COLO829 (cell line): ENCODE measurements around the gene B2M.
"Not testable (repeated sequence)": the region's sequence is repeated elsewhere in the genome, so short reads cannot be mapped to it uniquely, and the experiment has no call there.

Source experiments
- DNase-seq: peaks from one replicate; pipeline ENCODE4 v3.0.0; 2012; ENCODE audit warnings: low spot score

The B2M gene

DNA sequence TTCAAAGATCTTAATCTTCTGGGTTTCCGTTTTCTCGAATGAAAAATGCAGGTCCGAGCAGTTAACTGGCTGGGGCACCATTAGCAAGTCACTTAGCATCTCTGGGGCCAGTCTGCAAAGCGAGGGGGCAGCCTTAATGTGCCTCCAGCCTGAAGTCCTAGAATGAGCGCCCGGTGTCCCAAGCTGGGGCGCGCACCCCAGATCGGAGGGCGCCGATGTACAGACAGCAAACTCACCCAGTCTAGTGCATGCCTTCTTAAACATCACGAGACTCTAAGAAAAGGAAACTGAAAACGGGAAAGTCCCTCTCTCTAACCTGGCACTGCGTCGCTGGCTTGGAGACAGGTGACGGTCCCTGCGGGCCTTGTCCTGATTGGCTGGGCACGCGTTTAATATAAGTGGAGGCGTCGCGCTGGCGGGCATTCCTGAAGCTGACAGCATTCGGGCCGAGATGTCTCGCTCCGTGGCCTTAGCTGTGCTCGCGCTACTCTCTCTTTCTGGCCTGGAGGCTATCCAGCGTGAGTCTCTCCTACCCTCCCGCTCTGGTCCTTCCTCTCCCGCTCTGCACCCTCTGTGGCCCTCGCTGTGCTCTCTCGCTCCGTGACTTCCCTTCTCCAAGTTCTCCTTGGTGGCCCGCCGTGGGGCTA is at the start of gene B2M, which contains the start of gene PATL2:
Gene B2M (plus strand): TSS at position 422 of the 647 bp plus-strand sequence. CDS start 30 bp downstream, at position 452.
Gene PATL2 (minus strand): TSS at position 228 of the 647 bp plus-strand sequence. CDS start 34,833 bp downstream, outside the sequence.
- peak; percentile 82 for DNase-seq

DNA sequence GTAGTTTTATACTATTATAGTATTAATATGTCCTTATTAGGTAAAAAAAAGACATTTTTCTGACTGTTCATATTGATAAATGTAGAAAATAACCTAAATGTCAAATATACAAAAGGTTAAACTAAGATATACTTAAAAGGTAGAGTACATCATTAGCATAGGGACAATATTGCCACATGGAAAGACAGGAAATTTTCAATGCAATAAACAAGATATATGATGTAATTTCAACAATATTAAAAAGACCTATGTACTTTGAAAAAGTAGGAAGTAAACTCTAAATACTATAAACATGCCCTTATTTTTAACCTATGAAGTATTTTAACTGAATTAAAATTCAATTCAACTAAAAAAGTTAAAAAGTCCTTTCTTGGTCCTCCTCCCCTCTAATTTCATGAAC is 49.7 kb upstream of the B2M start:
- DNase-seq = no peak

DNA sequence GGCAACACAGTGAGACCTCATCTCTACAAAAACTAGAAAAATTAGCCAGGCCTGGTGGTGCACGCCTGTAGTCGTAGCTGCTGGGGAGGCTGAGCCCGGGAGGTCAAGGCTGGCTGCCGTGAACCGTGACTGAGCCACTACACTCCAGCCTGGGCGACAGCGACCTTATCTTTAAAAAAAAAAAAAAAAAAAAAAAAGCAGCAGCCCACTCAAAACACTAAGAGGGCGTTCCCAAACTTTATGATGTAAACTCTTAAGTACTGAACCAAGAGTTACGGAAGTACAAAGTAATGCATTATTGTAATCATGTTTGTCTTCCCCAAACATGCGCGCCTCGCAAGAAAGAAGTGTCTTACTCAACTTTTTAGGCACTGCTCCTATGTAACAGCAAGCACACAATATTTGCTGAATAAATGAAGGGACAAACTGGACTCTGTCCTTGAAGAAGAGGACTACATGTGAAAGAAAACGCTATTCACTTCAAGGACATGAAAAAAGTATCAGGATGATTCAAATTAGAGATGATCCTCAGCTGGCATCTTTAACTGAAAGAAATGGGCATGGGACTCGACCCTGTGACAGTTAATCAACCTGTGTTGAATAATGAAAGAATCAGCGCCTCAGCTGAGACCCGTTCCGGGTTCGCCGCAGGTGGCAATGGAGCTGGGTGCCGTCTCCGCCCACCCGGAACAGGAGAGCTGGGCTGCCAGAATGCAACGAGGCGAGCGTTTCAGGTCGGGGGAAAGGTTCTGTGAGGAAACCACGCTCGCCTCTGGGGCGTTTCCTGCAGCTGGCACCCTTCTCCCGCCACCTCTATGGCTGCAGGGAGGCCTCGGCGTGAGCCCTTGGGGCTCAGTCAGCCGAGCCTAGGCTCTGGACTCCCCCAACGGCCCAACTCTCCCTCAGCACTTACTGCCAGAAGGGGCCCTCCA is 48.6 kb upstream of the B2M start:
- peak; percentile 10 for DNase-seq

DNA sequence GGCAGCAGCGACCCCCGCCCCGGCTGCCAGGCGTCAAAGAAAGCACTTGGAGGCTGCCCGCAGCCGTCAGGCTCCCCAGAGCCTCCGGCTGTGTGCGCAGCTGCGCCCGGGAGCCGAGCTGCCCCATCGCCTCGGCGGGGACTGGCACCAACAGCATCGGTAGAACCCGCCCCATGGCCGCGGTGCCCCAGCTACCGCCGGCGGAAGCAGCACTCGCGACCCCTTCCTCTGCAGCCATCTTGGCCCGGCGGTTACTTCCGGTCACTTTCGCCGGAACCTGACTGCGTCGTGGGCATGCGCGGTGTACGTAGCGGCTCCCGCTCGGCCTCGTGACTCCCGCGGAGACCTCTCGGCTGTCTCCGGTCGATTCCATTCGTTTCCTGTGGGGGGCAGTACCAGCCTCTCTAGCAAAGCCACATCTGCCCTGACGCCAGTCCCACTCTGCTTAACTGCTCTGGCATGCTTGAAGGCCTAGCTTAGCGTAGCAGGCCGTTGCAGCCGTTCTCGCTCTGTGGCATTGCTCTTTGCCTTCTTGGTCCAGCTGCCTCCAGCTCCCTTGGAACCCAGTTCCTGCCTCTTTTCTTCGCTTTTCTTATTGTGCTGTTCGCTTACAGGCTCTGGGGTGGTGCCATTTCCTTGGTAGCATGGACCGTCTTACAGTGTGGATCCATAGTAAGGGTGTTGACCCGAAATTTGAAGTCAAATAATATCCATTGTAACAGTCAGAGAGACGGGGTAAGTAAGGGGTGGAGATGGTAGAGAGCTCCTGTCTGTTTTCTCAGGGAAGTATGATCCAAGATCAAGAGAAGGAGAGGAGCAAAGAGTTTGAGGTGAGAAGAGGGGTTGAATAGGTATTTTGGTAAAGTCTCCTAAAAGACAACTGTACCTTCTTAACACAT is 47.7 kb upstream of the B2M start, which contains the start of gene SPG11:
Gene SPG11 (minus strand): TSS at position 253 of the 899 bp plus-strand sequence. CDS start 15 bp downstream, at position 238.
- DNase-seq = peak; percentile 90

DNA sequence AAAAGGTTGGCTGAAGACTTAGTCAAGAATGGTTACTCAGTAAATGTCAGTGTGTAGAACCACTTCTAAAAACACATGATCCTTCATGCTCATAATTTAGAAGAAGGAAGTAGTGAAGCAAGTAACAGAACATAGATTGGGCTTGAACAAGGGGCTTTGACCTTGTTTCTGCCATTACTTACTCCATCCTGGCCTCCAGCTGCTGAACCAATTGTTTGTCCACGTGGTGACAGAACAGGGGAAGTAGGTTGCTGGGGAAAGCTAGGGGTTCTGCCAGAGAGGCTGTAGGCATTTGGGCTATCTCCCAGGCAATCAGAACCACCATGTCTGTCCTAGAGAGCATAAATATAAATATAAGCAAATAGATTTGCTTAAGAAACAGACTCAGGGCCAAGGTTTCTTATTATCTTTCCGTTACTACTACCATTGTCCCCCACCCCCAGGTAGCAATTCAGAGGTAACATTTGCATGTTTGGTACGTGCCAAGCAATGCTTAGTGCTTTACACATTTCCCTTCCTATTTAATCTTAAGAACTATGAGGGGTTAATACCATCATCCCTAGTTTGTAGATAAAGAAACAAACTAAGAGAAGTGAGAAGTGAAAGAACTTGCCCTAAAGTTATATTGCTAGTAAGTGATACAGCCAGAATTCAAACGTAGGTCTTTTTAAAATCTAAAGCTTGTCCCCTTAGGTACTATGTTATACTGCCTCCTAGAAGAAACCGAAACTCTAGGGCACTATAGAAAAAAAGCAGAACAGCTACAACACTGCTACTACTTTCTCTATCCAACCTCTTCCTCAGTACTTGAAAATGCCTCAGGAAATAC is 44.9 kb upstream of the B2M start:
- no peak for DNase-seq

DNA sequence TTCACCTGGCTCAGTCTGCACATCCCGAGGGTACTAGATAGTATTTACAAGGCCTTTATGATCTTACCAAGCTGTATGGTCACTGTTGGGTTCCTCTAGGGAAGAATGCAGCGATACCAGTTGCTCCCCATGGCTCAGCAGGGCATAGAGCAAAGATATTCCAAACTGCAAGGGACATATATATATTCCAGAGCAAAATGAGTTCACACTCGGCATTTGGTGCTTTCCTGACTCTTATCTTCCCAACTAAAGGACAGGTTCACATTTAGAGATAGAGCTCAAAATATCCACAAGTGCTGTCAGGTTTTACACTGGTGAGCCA is 44.3 kb upstream of the B2M start:
- no peak for DNase-seq

DNA sequence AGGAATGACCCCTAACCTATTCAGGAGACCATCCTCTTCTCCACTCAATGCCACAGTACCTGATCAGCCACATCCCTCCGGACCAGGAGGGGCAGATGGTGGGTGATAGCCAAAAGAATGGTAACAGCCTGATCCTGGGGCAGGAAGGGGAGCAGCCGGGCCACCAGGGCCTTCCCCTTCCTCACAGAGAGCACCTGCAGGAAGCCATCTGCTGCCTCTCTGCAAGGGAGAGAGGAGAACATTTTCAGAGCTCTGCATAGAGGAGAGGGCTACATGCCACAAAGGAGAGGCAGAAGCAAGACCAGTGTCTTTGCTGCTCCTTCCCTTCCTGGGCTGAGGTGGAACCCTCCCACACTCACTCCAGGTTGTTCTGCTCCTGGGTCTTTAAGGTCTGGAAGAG is 42.4 kb upstream of the B2M start:
- no peak for DNase-seq

DNA sequence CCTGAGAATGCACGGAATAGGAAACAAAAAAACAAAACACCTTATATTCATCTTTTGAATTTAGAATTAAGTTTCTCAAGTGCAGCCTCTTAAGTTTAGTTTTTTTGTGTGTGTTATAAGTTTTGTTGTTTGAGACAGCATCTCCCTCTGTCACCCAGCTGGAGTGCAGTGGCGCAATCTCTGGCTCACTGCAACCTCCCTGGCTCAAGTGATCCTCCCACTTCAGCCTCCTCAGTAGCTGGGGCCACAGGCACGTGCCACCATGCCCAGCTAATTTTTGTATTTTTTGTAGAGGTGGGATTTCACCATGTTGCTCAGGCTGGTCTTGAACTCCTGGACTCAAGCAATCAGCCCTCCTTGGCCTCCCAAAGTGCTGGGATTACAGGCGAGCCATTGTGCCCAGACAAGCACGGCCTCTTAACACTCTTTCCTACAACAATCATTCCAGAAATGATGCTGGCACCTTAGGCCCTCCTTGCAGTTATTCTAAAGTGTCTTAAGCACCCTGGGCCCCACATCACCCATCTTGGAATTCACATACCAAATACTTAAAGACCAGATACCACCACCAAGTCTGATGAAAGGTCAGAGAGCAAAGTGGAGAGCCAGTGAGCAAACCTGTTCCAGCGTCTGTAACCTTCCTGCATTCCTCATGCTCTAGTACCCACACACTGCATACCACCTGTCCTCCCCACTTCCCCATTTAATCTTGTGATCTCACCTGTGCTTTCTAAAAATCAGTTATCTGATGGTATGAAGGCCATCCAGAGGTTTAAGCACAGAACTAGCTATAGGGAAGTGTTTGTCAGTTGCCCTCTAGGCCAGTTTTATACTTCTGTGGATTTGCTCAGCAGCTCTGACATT is 41.0 kb upstream of the B2M start:
- DNase-seq = no peak

DNA sequence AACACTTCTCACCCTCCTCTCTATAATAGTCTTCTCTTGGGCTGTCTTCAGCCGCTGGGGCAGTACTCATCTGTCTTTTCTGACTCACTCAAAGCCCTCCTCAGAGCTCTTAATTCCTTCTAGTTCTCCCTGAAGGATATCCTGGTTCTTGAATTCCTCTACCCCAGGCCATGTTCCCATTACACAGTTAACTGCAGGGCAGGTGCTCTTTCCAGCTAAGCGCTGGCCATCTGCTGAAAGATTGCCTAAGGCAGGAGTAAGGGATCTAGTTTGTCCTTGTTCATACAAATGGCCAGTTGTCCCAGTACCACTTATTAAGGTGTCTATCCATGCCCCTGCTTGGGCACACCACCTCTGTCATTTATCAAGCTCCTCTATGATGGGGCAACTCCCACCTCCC is 37.7 kb upstream of the B2M start:
- no peak for DNase-seq

DNA sequence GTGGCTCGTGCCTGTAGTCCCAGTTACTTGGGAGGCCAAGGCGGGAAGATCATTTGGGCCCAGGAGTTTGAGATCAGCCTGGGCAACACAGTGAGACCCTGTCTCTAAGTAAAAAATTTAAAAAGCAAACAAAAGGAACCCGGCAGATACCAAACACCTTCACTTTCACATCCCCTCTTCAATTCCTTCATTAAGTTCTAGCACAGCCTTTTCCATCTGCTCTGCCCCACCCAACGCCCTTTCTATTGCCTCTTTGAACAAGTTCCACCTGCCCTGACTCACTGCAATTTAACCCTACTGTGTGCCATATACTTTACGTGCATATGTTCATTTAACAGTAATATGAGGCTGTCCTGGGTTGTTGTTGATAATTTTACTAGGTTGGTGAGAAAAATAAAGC is 35.4 kb upstream of the B2M start:
- no peak for DNase-seq

DNA sequence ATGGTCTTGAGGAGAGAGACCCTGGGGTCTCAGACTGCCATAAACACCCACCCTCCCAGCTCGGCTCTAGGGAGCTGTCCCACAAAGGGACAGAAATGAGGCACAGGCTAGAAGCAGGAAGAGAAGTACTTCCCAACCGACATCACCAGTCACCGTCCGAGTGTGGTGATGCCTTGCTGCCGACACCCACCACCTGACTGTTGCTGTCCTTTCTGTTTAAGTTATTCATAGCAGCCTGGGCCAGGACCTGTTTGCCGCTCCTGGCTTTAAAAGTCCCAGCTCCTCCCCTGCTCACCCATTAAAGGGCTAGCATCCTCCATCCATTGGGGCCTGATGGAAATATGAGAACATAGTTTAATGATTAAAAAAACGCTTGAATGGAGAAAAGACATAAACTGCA is 34.6 kb upstream of the B2M start:
- no peak for DNase-seq

DNA sequence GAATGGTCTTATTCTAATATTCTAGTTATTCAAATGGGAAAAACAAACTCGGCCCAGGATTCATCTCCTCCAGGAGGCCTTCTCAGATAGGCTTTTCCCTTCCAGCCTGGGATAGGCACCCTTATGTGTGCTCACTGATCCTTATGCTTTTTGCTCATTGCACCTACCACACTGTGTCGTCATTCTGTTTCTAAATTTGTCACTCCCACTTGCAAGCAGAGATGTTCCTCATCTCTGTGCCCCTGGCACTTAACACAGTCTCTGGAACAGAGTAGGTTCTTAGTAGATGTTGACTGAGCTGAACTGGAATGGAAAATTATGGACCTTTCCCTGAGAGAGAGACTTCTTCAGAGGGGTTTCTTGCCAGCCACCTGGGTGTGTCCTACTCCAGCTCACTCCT is 29.1 kb upstream of the B2M start:
- DNase-seq = no peak

DNA sequence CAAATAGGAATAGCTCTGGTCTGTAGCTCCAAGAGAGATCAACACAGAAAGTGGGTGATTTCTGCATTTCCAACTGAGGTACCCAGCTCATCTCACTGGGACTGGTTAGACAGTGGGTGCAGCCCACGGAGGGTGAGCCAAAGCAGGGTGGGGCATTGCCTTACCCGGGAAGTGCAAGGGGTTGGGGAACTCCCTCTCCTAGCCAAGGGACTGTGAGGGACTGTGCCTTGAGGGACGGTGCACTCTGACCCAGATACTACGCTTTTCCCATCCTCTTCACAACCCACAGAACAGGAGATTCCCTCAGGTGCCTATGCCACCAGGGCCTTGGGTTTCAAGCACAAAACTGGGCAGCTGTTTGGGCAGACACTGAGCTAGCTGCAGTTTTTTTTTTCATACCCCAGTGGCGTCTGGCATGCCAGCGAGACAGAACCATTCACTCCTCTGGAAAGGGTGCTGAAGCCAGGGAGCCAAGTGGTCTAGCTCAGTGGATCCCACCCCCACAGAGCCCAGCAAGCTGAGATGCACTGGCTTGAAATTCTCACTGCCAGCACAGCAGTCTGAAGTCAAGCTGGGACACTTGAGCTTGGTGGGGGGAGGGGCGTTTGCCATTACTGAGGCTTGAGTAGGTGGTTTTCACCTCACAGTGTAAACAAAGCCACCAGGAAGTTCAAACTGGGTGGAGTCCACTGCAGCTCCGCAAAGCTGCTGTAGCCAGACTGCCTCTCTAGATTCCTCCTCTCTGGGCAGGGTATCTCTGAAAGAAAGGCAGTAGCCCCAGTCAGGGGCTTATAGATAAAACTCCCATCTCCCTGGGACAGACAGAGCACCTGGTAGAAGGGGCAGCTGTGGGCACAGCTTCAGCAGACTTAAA is 28.3 kb upstream of the B2M start:
- DNase-seq = not testable (repeated sequence)

DNA sequence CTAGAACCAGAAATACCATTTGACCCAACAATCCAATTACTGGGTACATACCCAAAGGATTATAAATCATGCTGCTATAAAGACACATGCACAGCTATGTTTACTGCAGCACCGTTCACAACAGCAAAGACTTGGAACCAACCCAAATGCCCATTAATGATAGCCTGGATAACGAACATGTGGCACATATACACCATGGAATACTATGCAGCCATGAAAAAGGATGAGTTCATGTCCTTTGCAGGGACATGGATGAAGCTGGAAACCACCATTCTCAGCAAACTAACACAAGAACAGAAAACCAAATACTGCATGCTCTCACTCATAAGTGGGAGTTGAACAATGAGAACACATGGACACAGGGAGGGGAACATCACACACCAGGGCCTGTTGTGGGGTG is 22.0 kb upstream of the B2M start:
- not testable (repeated sequence) for DNase-seq

DNA sequence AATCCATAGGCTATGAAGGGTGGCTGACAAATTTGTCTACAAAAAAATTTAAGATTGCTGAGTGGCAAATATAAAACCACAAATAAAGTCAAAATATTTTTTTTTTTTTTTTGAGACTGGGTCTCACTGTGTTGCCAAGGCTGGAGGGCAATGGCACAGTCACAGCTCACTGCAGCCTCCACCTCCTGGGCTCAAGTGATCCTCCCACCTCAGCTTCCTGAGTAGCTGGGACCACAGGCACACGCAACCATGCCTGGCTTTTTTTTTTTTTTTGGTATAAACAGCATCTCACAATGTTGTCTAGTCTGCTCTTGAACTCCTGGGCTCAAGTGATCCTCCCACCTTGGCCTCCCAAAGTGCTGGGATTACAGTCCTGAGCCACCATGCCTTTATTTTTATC is 21.1 kb upstream of the B2M start:
- not testable (repeated sequence) for DNase-seq

DNA sequence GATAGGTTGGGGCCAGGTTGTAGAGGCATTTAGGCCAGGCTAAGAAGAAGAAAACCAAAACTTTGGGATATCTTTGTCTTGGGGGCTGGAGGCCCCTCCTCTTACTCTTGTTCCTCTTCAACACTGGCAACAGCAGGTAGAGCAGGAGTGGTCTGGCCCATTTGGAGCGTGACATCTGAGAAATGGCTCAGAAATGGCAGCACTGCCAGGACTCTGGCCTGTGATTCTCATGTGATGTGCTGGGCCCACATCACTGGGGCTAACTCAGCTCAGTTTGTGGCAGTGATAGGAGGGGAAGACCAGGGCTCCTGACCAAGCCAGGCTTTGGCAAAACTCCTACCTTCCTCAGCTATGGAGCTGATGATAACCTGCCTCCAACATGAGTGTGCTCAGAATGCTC is 18.7 kb upstream of the B2M start:
- no peak for DNase-seq

DNA sequence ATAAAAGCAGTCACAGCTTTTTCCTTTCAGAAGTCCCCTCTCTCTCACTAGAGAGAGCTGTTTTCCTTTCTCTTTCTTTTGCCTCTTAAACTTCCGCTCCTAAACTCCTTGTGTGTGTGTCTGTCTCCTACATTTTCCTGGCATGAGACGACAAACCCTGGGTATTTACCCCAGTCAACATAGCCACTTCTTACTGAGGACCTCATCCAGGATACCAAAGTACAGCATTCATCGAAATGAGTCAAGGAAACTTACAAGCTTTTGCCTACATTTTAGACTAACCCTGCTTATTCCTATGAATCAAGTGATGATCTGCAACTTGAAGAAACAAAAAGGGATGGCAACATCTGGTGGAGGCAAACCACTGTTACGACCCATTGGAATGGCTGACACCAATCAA is 16.9 kb upstream of the B2M start:
- DNase-seq = no peak

DNA sequence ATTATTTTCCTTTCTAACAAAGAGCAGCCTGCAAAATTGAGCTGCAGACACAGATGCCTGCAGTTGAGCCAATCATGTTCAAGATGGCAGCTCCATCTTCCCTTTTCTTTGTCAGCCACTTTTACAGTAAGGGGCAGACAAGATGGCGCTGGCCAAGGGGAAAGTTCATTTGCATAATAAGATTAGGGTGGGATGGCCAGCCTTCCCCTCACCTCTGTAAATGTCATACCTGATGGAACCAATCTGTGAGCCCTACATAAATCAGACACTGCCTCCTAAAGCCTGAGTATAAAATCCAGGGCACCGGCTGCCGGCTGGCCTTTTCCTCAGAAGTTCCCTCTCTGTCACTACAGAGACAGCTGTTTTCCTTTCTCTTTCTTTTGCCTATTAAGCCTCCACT is 16.0 kb upstream of the B2M start:
- no peak for DNase-seq

DNA sequence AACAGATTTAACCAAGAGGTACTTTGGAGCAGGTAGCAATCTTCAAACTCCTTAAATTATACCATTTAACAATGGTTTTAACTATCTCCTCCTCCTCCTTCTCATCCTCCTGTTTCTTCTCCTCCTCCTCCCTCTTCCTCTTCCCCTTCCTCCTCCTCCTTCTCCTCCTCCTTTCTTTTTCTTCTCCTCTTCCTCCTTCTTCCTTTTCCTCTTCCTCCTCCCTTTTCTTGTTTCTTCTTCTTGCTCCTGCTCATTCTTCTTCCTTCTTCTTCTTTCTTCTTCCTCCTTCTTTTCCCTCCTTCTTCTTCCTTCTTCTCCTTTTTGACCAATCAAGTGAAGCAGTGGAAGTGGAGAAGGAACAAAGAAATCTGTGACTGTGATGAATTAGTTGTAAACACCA is 14.3 kb upstream of the B2M start:
- no peak for DNase-seq
